D341Med (cell line): ENCODE data around the gene TBC1D19.
"Not testable (repeated sequence)": the region's sequence is repeated elsewhere in the genome, so short reads cannot be mapped to it uniquely, and the experiment has no call there.

ENCODE experiments used
- DNase-seq: peaks from one replicate; pipeline ENCODE4 v3.0.0; 2012; ENCODE audit warnings: low spot score

TBC1D19 gene

DNA sequence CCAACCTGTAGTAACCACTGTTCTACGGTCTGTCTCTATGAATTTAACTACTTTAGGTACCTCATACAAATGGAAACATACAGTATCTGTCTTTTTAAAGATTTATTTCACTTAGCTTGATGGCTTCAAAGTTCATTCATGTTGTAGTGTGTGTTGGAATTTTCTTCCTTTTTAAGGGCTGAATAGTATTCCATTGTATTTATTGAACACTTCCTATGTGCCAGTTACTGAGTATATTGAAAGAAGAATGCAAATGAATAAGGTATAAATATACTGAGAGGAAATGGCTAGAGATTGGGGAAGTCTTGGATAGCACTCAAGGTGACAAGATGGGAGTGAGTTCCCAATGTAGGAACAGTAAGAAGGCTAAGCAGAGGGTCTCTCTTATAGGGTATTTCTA, 17.3 kb downstream of the TBC1D19 start:
- DNase-seq = no peak

DNA sequence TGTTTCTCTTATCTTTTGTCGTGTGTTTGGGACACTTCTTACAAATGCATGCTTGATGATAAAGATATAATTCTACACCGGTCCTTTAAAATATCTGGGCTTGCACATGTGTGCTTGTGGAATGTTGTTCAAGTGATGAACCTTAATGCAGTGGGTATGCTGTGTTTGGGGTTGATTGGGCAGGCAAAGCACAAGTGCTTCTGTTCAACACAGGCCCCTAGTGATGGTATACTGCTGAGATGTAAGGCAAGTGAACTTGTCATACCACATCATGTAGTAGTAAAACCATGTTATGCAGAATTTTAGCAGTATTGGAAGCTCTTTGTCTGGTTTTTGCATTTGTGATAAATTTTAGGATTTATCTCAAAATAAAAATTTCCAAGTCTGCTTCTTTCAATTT, 23.9 kb downstream of the TBC1D19 start:
- DNase-seq = no peak

DNA sequence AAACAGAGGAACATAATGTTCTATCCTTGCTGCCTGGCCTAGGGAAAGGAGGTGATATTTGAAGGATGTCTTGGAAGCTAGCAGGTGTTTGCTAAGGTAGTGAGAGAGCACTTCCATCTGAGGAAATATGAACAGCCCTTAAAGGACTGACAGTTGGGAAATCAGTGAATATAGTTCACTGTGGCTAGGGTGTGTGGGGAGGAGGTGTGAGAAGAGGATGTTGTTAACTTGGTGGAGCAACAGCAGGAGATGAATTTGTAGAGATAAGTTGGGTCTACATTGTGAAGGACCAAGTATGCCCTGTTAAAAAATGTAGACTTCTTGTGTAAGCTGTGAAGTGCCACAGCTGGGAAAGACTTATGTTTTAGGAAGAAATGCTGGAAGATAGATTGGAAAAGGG, 25.5 kb downstream of the TBC1D19 start:
- no peak for DNase-seq

DNA sequence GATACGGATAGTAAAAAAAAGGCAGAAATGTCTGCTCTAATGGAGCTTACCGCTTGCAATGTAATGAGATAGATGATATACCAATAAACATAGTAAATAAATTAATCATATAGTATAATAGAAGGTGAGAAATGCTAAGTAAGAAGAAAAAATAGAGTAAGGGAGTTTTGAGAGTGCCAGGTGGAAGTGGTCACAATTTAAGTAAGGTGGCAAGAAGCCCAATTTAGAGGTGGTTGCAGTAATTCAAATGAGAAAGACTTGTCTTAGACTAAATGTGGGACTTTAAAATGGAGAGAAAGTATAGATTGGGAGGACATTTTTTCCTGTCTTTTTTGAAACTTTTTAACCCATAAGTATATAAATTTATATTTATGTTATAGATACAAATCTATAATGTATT, 26.0 kb downstream of the TBC1D19 start:
- no peak for DNase-seq

DNA sequence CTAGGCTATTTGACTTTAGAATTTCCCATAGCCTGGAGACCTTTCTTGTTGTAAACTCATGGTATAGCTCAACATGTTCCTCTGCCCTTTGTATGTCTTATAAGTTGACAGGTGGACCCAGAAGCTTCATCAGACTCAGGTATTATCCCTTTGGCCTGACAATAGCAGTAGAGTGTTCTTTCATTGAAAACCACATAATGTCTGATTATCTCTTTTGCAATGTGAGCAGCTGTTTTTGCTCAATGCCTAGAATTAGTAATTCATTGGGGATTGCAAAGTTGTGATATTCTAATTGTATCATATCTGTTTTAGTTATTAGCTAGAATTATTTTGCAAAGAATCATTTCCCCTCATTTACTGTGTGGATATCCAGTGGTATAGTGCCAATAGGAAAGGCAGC, 27.5 kb downstream of the TBC1D19 start:
- no peak for DNase-seq

DNA sequence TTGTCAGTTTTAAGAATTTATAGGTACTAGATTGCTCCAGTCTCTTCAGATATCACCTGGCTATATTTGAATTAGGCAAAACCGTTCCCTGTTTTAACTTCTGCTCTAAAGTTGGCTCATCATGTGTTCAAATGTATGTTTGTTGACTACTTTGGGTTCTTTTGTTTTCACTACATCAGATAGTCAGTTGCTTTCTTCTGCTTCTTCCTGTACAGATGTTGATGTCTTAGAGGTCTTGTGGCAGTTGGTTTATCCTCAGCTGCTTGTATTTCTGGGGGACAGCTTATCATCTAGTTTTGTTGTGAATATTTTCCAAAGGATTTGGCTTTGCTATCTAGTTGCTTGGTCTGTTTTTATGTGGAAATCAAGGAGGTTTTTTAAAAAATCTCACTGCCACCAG, 28.0 kb downstream of the TBC1D19 start:
- DNase-seq = no peak

DNA sequence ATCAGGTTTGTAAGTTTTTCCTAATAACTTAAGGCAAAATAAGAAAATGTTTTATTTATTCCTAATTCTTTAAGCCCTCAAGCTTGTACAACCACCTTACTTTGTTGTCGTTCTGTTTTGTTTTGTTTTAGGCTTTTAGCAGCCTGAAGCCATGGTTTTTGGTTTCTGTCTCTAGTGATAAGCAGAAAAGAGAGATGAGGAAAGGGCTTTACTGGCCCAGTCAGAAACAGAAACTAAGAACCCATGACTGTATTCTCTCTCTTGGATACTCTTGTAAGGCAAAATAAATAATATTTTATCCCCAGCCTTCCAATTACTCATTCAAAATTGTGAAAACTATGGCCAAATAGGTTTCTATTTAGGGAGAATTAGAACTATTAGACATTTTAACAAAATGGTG, 29.4 kb downstream of the TBC1D19 start:
- no peak for DNase-seq

DNA sequence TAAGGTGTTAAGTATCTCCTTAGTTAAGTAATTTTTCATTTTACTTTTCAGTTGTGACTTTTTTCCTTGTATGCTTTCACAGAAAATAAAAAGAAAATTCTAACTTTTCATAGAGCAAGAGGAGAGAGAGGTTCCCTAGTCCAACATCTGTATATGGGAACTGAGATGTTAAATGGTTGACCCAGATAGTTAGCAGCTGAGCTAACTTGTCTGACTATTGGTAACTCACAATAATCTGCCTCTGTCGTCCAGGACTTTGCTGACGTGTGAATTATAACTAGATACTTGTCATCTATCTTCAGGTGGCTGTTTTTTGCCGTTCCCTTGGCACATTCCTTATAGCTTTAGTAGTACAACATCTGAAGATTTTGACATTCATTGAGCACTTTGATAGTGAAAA, 29.9 kb downstream of the TBC1D19 start:
- no peak for DNase-seq

DNA sequence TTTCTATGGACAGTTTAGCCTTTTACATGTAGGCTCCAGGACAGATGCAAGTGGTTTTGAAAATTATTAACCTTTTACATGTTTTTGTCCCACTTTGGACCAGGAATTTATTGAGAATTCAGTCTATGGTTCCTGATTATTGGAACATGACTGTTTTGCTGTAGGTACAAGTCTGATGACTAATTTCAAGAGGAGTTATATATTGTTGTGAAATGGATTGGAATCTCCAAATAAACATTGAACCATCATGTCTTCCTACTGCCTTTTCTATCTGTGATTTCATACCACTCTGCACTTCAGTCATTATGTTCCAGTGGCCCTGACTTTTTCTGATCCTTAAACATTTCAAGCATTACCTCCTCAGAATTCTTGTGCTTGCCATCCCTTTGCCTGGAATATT, 35.9 kb downstream of the TBC1D19 start:
- DNase-seq = no peak

DNA sequence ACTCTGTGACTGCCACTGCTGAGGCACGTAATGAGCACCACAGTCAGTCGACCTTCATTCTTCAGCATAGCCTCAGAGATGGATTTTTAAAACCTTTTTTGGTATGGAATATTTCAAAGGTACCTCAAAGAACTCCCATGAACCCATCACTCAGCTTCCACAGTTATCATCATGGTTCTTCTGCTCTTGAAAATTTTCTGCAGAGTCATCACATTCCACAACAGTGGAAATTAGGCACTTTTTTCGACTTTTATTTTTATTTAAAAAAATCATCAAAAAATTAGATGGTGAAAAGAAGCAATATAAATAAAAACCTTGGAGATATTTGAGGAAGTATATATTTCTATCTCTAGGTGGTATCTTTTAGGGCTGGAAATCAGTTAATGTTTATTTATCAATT, 37.5 kb downstream of the TBC1D19 start:
- no peak for DNase-seq

DNA sequence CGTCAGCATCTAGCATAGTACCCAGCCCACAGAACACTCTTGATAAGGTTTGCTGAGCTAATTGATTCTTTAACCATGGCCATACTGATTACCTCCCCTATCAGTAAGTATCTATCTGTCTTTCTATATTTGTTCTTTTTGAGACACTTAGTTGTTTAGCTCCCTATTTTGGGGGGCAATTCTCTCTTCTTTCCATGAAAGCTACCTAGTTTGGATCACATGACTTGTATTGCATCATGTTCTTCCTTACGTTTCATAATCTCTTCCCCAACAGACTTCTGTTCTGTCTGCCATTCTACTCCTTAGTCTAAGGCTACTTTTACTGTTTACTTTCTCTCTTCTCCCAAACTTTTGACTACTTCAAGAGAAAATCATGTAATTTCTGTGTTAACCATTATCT, 39.0 kb downstream of the TBC1D19 start:
- DNase-seq = no peak

DNA sequence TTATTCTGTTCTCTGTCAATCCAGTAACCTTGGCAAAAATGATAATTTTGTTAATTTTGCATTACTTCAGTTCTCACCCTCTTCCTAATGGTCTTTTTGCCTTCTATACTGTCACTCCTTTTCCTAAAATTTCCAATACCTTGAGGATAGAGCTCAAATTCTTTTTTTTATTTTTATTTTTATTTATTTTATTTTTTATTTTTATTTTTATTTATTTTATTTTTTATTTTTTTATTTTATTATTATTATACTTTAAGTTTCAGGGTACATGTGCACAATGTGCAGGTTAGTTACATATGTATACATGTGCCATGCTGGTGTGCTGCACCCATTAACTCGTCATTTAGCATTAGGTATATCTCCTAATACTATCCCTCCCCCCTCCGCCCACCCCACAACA, 42.8 kb downstream of the TBC1D19 start:
- DNase-seq = not testable (repeated sequence)

DNA sequence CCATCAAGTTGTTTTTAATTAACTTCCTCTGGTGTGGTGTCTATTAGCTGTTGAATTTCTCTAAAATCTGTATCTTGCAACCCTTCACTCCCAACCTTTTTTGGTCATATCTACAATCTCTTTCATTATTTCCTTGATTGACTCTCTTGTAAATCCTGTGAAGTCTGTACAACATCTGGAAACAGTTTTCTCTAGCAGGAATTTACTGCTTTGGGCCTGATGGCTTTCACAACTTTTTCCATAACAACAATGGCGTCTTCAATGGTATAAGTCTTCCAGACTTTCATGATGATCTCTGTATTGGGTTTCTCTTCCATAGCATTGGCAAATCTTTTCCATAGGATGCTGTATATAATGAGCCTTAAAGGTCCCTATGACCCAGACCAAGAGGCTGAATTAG, 49.0 kb downstream of the TBC1D19 start:
- no peak for DNase-seq

DNA sequence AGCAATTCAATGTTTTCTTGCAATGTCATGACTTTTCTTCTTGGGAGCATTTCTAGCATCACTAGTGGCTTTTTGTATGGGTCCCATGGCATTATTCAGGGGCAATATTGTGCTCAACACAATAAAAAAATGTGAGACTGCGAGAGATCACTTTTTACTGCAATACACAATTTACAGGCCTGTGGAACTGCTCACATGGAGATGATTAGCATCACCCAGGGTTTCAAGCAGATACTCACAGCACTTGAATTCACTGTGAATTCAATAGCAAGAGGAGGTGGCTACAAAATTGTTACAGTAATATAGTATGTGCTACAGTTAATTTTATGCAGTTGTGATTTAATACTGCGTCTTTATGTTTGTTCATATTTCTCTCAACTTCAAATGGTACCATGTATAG, 50.4 kb downstream of the TBC1D19 start:
- no peak for DNase-seq

DNA sequence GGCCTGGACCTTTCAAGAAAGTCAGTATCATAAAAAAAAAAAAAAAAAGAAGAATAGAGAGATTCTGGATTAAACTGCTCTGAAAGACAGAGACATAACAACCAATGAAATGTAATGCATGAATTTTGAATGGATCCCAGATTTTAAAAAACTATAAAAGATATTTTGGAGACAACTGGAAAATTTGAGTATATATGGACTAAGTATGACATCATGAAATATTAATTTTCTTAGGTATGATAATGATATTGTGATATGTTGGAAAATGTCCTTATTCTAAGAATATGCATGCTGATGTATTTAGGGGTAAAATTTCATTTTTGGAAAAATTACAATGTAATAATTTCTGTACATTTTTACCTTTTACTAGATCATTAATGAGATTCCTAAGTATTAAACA, 52.6 kb downstream of the TBC1D19 start:
- DNase-seq = no peak

DNA sequence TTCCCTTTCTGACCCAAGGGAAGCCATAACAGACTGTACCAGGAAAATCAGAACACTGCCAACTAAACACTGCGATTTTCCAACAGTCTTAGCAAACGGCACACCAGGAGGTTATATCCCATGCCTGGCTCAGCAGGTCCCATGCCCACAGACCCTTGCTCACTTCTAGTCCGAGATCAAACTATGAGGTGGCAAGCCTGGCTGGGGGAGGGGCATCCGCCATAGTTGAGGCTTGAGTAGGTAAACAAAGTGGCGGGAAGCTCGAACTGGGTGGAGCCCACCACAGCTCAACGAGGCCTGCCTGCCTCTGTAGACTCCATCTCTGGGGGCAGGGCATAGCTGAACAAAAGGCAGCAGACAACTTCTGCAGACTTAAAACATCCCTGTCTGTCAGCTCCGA, 56.8 kb downstream of the TBC1D19 start:
- DNase-seq = not testable (repeated sequence)

DNA sequence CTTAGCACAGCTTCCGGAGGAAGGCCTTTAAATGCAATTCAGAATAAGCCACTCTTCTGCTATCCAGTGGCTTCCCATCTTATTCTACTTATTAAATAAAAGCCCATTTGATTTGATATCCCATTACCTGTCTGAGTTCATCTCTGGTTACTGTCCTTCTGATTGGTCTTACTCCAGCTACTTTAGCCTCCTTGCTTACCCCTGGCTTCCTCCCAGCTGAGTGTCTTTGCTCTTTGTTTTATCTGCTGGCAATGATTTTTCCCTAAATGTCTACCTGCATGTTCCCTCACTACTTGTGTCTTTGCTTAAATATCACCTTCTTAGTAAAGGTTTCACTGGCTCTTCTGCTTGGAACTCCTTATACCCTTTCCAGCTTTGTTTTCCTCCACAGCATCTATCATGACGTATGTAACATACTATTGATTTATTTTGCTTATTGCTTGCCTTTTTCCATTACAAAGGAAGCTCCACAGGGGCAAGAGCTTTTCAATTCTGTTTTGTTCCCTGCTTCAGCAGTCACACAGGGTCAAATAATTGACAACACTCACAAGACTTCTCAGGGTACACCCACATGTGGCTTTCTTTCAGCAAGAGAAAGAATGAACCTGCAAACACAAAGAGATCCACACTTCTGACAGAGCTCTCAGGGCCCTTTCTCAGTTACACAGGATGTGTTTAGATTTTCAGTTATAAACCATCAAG, 63.8 kb downstream of the TBC1D19 start:
- no peak for DNase-seq

DNA sequence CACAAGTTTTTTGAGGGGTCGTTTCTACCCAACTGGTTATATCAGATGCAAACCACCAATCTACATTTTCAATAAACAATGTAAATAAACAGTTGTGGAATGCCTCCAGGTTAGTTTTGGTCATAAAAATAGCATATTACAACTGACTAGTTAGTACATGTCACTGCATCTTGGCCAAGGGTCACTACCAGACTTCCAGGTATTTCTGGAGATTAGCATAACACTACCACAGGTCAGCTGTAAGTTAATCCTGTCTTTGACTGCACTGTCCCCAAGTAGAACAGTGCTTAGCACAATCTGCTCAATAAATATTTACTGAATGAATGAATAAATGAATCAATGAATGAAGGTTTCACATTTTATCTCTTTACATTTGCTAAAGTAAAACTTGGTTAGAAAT, 64.4 kb downstream of the TBC1D19 start:
- no peak for DNase-seq

DNA sequence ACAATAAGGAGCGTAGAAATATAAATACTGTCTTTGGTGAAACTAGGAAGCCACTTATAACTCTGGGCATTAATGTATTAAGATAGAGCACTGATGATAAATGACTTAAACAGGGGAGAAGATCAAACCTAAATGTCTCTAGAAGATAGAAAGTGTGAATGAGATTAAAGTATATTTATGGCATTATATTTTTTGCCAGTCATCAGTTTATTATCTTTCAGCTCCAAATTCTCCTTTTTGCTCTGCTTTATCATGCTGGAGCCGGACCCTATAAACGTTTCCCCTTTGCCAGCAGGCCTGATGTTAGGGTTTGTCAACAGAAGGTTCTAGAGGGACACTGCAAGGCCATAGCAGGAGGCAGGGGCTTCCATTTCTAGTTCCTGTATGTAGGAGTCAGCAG, 76.4 kb downstream of the TBC1D19 start:
- DNase-seq = no peak

DNA sequence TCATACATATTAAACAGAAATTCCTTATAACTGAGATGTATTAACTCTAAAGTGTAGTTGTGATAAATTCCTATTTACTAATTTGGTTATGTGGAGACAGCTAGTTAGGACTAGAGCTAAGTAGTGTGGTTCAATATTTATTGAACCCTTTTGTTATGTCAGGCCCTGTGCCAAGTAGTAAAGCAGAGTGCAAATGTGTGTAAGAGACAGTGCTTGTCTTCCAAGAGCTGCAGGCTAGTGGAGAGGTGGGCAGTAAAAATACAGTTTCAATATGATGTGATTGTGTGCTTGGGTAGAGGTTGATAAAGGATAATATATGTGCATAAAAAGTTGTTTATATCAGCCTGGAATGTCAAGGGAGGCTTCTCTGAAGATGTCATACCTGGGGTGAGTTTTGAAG, 80.0 kb downstream of the TBC1D19 start:
- no peak for DNase-seq

DNA sequence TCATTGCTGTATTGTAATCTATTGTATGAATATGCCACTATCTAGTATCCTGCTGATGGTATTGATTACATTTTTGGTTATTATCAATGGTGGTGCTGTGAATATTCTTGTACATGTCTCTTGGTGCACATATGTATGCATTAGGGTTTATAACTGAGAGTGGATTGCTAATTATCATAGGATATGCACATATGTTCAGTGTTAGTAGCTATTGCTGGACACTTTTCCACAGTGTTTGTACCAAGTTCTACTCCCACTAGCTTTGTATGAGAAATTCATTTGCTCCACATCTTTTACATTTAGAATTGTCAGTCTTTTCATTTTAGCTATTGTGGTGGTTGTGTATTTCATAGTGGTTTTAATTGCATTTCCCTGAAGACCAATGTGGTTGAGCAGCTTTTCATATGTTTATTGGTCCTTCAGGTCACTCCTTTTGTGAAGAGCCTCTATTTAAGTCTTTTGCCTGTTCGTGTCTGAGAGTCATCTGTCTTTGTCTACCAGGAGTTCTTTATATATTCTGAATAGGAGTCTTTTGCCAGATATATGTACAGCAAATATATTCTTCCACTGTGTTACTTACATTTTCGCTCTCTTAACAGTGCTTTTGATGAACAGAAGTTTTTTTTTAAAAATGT, 87.1 kb downstream of the TBC1D19 start:
- DNase-seq = no peak

DNA sequence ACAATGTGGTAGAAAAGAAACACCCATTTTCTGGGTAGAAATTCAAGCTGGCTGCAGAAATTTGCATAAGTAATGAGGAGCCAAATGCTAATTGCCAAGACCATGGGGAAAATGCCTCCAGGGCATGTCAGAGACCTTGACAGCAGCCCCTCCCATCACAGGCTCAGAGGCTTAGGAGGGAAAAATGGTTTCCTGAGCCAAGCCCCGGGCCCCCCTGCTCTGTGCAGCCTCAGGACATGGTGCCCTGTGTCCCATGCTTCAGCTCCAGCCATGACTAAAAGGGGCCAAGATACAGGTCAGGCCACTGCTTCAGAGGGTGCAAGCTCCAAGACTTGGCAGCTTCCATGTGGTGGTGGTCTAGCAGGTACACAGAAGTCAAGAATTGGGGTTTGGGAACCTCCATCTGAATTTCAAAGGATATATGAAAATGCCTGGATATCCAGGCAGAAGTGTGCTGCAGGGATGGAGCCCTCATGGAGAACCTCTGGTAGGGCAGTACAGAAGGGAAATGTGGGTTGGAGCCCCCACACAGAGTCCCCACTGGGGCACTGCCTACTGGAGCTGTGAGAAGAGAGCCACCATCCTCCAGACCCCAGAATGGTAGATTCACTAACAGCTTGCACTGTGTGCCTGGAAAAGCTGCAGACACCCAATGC, 95.3 kb downstream of the TBC1D19 start:
- DNase-seq = not testable (repeated sequence)

DNA sequence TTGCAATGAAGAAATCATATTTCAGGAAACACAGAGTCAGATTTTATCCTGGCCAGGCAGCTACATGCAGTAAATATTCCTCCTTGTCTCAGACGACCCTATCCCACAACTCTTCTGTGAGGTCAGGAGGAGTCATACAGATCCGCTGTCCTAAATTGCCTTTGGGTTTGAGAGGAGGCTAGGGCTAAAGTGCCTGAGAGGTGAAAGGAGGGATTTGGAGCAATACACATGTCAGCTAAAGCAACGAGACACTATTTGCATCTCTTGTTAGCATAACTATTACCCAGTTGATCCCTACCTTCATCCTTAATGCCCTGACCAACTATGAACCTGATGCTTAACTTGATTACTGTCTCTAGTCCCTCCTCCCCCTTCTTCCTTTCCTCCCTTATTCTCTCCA, 98.6 kb downstream of the TBC1D19 start:
- no peak for DNase-seq

DNA sequence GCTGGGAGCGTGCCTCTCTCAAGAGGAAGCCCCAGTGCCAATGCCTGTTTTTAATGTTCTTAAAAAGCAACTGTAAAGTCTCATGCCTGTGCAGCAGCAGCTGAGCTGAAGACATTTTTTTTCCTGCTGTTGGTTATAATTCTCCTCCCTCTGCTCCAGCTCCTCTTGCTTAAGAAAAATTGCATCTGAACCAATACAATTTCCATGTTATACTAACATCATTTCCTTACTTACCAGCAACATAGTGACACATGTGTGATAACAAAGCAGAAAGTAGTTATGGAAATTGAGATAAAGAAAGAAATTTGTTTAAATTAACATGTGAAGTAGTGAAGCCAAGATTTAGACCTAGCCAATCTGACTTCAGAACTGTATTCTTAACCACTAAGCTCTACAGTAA, 101.4 kb downstream of the TBC1D19 start:
- no peak for DNase-seq
